Ectodermal cell (in vitro differentiated cells): Measurements from ENCODE around the gene RELT.
A peak's percentile ranks its signal among the peaks of the same experiment; 100 is the strongest.

ENCODE experiments used
- H3K27ac ChIP-seq: 2 replicates; pipeline ENCODE4 v1.7.0; 2013; ENCODE audit warnings: mild to moderate bottlenecking, low read depth, low read length; ENCODE audit not compliant: insufficient read depth, poor library complexity, severe bottlenecking
- H3K27me3 ChIP-seq: 2 replicates; pipeline ENCODE4 v1.7.0; 2013; ENCODE audit warnings: mild to moderate bottlenecking, low read length; ENCODE audit not compliant: insufficient read depth, control insufficient read depth, poor library complexity, severe bottlenecking
- H3K36me3 ChIP-seq: one replicate; pipeline ENCODE4 v1.7.0; 2013; ENCODE audit warnings: low read length; ENCODE audit not compliant: control insufficient read depth, insufficient read depth
- H3K4me1 ChIP-seq: one replicate; pipeline ENCODE4 v1.7.0; 2013; ENCODE audit warnings: low read length; ENCODE audit not compliant: control insufficient read depth, insufficient read depth
- H3K4me3 ChIP-seq: 2 replicates; pipeline ENCODE4 v1.7.0; 2013; ENCODE audit warnings: low read depth, low read length, control low read depth; ENCODE audit not compliant: insufficient read depth
- H3K9me3 ChIP-seq: 2 replicates; pipeline ENCODE4 v1.7.0; 2013; ENCODE audit warnings: mild to moderate bottlenecking, low read length, moderate library complexity; ENCODE audit not compliant: control insufficient read depth
- WGBS, 2 experiments: methylation state at CpG; one replicate each; pipeline ENCODE4 v1.1.7; 2013; ENCODE audit warnings: missing lambda C conversion rate in 2 of 2; 5-methylcytosine and 5-hydroxymethylcytosine counted together

Gene RELT

DNA sequence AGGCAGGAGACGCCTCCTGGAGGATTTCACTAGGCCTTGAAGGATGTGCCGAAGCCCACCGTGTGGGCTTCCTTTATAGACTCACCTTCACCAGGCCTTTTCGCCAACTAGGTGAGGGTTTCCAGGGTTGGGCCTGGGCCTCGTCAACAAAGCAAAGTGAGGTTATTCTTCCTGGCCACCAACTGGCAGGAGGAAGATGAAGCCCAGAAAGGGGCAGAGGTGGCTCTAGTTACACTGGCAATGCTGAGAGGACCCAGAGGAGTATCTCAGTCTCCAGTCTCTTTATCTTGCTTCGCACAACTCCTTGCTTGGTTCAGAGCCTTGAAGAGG is 404 bp upstream of the RELT start:
- peak overlapping the region; percentile 70 for H3K4me3 ChIP-seq
- H3K27me3 ChIP-seq, result peaks cover 6% of the 10 kb centered on the region
- peaks cover 8% of the 10 kb centered on the region for H3K4me1 ChIP-seq
- 76 to 77% methylated on average over 6 of the region's 6 CpGs for WGBS, 2 experiments
- H3K9me3 ChIP-seq, result no peaks in the 10 kb centered on the region
- no peaks in the 10 kb centered on the region for H3K36me3 ChIP-seq
- H3K27ac ChIP-seq, result no peak overlapping the region

GRCh38 chr11:73376803-73377629 is 817 bp downstream of the RELT start:
- Histone ChIP-seq H3K4me3 (peak overlapping the region; percentile 70), H3K27ac (no peak overlapping the region), H3K36me3 (no peaks in the 10 kb centered on the region), H3K9me3 (no peaks in the 10 kb centered on the region), H3K27me3 (peaks cover 6% of the 10 kb centered on the region), H3K4me1 (peaks cover 8% of the 10 kb centered on the region)
- 7 to 9% methylated on average over 56 of the region's 56 CpGs for WGBS, 2 experiments

- Histone ChIP-seq H3K27me3 (peaks cover 6% of the 10 kb centered on the region), H3K9me3 (no peaks in the 10 kb centered on the region), H3K4me3 (no peak overlapping the region), H3K4me1 (peaks cover 18% of the 10 kb centered on the region), H3K36me3 (no peaks in the 10 kb centered on the region), H3K27ac (no peak overlapping the region)
- WGBS, 2 experiments, result 92 to 94% methylated on average over 10 of the region's 10 CpGs
Measured at GRCh38 chr11:73379189-73379880, 3.1 kb downstream of the RELT start.

GRCh38 chr11:73380331-73380730 is 4.1 kb downstream of the RELT start:
- 82 to 86% methylated on average over 7 of the region's 7 CpGs for WGBS, 2 experiments

DNA sequence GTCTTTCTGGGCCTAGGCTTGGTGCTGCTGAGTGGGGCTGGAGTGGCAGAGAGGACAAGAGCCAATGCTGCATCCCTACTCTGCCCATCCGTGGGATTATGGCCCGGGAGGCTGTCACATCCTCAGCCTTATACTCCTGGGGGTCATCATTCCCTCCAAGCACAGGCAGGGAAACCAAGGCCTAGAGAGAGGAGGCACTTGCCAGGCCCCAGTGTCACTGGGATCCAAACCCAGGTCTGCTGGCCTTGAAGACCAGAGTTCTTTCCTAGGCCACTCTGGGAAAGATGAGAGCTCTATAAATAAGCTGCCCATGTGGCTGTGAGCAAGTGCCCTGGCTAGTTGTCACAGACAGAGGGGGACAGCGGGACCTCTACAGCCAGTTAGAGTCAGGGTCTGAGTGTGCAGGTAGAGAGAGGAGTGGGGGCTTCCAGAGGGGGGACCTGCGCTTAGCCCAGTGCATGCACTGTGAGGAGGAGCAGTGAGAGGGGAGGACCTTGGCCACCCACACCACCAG is 4.8 kb downstream of the RELT start:
- WGBS, 2 experiments, result 90 to 96% methylated on average over 4 of the region's 4 CpGs
- H3K9me3 ChIP-seq, result no peaks in the 10 kb centered on the region
- peaks cover 6% of the 10 kb centered on the region for H3K27me3 ChIP-seq
- no peak overlapping the region for H3K4me3 ChIP-seq
- no peaks in the 10 kb centered on the region for H3K36me3 ChIP-seq
- H3K4me1 ChIP-seq, result peaks cover 27% of the 10 kb centered on the region
- no peak overlapping the region for H3K27ac ChIP-seq

More at GRCh38 chr11:73380331-73380730, 4.1 kb downstream of the RELT start:
- Histone ChIP-seq H3K4me3 (no peak overlapping the region), H3K36me3 (no peaks in the 10 kb centered on the region), H3K4me1 (peaks cover 25% of the 10 kb centered on the region), H3K9me3 (no peaks in the 10 kb centered on the region), H3K27ac (no peak overlapping the region), H3K27me3 (peaks cover 6% of the 10 kb centered on the region)

GRCh38 chr11:73381589-73381988 is 5.4 kb downstream of the RELT start:
- Histone ChIP-seq H3K9me3 (no peaks in the 10 kb centered on the region), H3K4me3 (no peak overlapping the region), H3K27ac (no peak overlapping the region), H3K27me3 (peaks cover 6% of the 10 kb centered on the region), H3K36me3 (no peaks in the 10 kb centered on the region), H3K4me1 (peaks cover 30% of the 10 kb centered on the region)
- 94% methylated on average over 6 of the region's 6 CpGs for WGBS, 2 experiments

DNA sequence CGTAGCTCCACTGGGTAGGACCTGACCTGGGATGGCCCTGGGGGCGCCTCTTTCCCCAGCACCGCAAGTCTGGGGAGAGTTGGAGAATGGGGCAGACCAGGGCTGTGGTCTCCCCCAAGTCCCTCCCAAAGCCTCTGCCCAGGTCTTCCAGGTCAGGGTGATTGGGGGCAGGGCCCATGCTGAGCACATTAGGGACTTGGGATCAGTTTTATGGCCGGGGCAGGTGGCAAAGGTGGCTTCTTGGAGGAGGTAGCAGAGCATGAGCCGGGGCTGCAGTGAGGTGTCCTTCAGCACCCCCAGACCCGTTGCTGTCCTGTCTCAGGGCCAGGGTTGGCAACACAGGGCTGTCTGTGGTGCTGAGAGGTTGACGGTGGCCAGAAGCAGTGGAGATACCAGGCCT is 6.0 kb downstream of the RELT start:
- Histone ChIP-seq H3K27me3 (peaks cover under 1% of the 10 kb centered on the region), H3K4me3 (no peak overlapping the region), H3K9me3 (no peaks in the 10 kb centered on the region), H3K27ac (no peak overlapping the region), H3K36me3 (no peaks in the 10 kb centered on the region), H3K4me1 (peaks cover 29% of the 10 kb centered on the region)
- WGBS, 2 experiments, result 94 to 95% methylated on average over 7 of the region's 7 CpGs

DNA sequence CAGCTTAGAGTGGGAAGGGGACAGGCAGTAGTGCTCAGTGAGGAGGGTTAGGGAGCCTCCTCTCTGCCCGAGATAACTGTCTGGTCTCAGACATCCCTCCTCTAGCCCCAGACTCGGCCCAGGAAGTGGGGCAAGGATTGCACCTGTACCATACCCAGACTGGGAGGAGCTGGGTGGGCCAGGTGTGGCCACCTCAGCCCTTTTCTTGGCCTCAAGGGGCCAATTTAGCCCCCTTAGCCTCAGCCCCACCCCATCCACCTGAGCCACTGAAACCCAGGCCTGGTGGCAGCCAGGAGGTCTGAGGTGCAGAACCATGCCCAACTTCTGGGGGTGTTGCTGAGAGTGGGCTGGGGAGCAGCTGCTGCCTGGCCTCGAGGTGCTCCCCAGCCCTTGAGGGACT is 6.5 kb downstream of the RELT start:
- no peak overlapping the region for H3K27ac ChIP-seq
- 85 to 90% methylated on average over 3 of the region's 3 CpGs for WGBS, 2 experiments
- no peaks in the 10 kb centered on the region for H3K36me3 ChIP-seq
- no peak overlapping the region for H3K4me3 ChIP-seq
- peaks cover 25% of the 10 kb centered on the region for H3K4me1 ChIP-seq
- H3K27me3 ChIP-seq, result no peaks in the 10 kb centered on the region
- no peaks in the 10 kb centered on the region for H3K9me3 ChIP-seq

- H3K27ac ChIP-seq, result no peak overlapping the region
Measured at GRCh38 chr11:73383249-73384124, 7.3 kb downstream of the RELT start.

GRCh38 chr11:73384125-73384441 is 7.9 kb downstream of the RELT start:
- Histone ChIP-seq H3K36me3 (no peaks in the 10 kb centered on the region), H3K9me3 (no peaks in the 10 kb centered on the region), H3K27me3 (no peaks in the 10 kb centered on the region), H3K4me3 (no peak overlapping the region), H3K4me1 (peaks cover 29% of the 10 kb centered on the region), H3K27ac (no peak overlapping the region)
- WGBS, 2 experiments, result 86 to 90% methylated on average over 7 of the region's 7 CpGs

More at GRCh38 chr11:73383249-73384124, 7.3 kb downstream of the RELT start:
- H3K36me3 ChIP-seq, result no peaks in the 10 kb centered on the region
- WGBS, 2 experiments, result 77 to 78% methylated on average over 9 of the region's 9 CpGs
- no peaks in the 10 kb centered on the region for H3K9me3 ChIP-seq
- no peak overlapping the region for H3K4me3 ChIP-seq
- H3K4me1 ChIP-seq, result peaks cover 29% of the 10 kb centered on the region
- no peaks in the 10 kb centered on the region for H3K27me3 ChIP-seq
